Ishikawa (cell line): ENCODE results near the gene PRUNE2.

Experiments used
- CEBPB ChIP-seq: IDR thresholded peaks from 2 replicates; pipeline ENCODE4 v1.6.1; 2012
- CREB1 ChIP-seq: IDR thresholded peaks from 2 replicates; pipeline ENCODE4 v1.6.1; 2012; ENCODE audit warnings: low read depth
- EGR1 ChIP-seq: IDR thresholded peaks from 2 replicates; pipeline ENCODE4 v1.6.1; 2012
- EP300 ChIP-seq: IDR thresholded peaks from 2 replicates; pipeline ENCODE4 v1.6.1; 2012; ENCODE audit warnings: borderline replicate concordance
- FOXM1 ChIP-seq: IDR thresholded peaks from 2 replicates; pipeline ENCODE4 v1.6.1; 2012; ENCODE audit warnings: low read depth, borderline replicate concordance
- MAX ChIP-seq: IDR thresholded peaks from 2 replicates; pipeline ENCODE4 v1.6.1; 2012
- NFIC ChIP-seq: IDR thresholded peaks from 2 replicates; pipeline ENCODE4 v1.6.1; 2012
- RAD21 ChIP-seq: IDR thresholded peaks from 2 replicates; pipeline ENCODE4 v1.6.1; 2012; ENCODE audit warnings: low read depth
- REST ChIP-seq: IDR thresholded peaks from 2 replicates; pipeline ENCODE4 v1.6.1; 2012; ENCODE audit warnings: low read depth, mild to moderate bottlenecking
- TAF1 ChIP-seq: IDR thresholded peaks from 2 replicates; pipeline ENCODE4 v1.6.1; 2012; ENCODE audit warnings: low read depth, mild to moderate bottlenecking
- TCF12 ChIP-seq: IDR thresholded peaks from 2 replicates; pipeline ENCODE4 v1.6.1; 2012; ENCODE audit warnings: low read depth
- TEAD4 ChIP-seq: IDR thresholded peaks from 2 replicates; pipeline ENCODE4 v1.6.1; 2012
- USF1 ChIP-seq: IDR thresholded peaks from 2 replicates; pipeline ENCODE4 v1.6.1; 2012
- YY1 ChIP-seq: IDR thresholded peaks from 2 replicates; pipeline ENCODE4 v1.6.1; 2012; ENCODE audit warnings: low read depth
- ZBTB7A ChIP-seq: IDR thresholded peaks from 2 replicates; pipeline ENCODE4 v1.6.1; 2012; ENCODE audit warnings: low read depth

Gene PRUNE2

GRCh38 chr9:76880210-76880609 lies 25.7 kb downstream of the PRUNE2 start:
- TF ChIP-seq YY1: no peak
- TF ChIP-seq NFIC: no peak
- no peak for TF ChIP-seq CEBPB
- TF ChIP-seq TAF1: no peak
- no peak for TF ChIP-seq FOXM1
- TF ChIP-seq MAX: no peak
- TF ChIP-seq TEAD4: no peak

- TF ChIP-seq TAF1: no peak
- no peak for TF ChIP-seq TEAD4
- TF ChIP-seq TCF12: no peak
- no peak for TF ChIP-seq YY1
- TF ChIP-seq CEBPB: no peak
- TF ChIP-seq USF1: no peak
- TF ChIP-seq RAD21: no peak
- TF ChIP-seq ZBTB7A: no peak
- no peak for TF ChIP-seq CREB1
- TF ChIP-seq EGR1: no peak
These were observed 27.0 kb downstream of the PRUNE2 start for GRCh38 chr9:76878933-76879332.

- no peak for TF ChIP-seq EP300
- TF ChIP-seq RAD21: no peak
- no peak for TF ChIP-seq TAF1
These were observed 28.0 kb downstream of the PRUNE2 start for GRCh38 chr9:76877961-76878360.

GRCh38 chr9:76876098-76876497 lies 29.8 kb downstream of the PRUNE2 start:
- no peak for TF ChIP-seq MAX
- TF ChIP-seq TCF12: no peak
- no peak for TF ChIP-seq CEBPB
- no peak for TF ChIP-seq RAD21
- no peak for TF ChIP-seq ZBTB7A
- TF ChIP-seq TEAD4: no peak
- TF ChIP-seq FOXM1: no peak
- TF ChIP-seq REST: no peak
- TF ChIP-seq CREB1: no peak
- TF ChIP-seq USF1: no peak
- no peak for TF ChIP-seq TAF1
- no peak for TF ChIP-seq NFIC
- TF ChIP-seq EP300: no peak
- TF ChIP-seq YY1: no peak
- TF ChIP-seq EGR1: no peak

- TF ChIP-seq ZBTB7A: no peak
- no peak for TF ChIP-seq MAX
- TF ChIP-seq EGR1: no peak
- no peak for TF ChIP-seq REST
These were observed 32.1 kb downstream of the PRUNE2 start for GRCh38 chr9:76873821-76874220.

GRCh38 chr9:76873056-76873792 lies 32.7 kb downstream of the PRUNE2 start:
- no peak for TF ChIP-seq TEAD4
- no peak for TF ChIP-seq CEBPB
- no peak for TF ChIP-seq MAX

GRCh38 chr9:76868897-76869296 lies 37.0 kb downstream of the PRUNE2 start:
- TF ChIP-seq TCF12 (no peak), YY1 (no peak), CEBPB (no peak), RAD21 (no peak), CREB1 (no peak), EP300 (no peak), ZBTB7A (no peak), TEAD4 (no peak), TAF1 (no peak)
